Uterus (tissue), 2 donors: ENCODE results near the gene SPOCK1.

ENCODE experiments used
- POLR2A ChIP-seq, 2 donors: fragments of 450-650 bp; IDR thresholded peaks; one replicate each; pipeline ENCODE4 v1.6.1; 2016; ENCODE audit warnings: antibody characterized with exemption in 2 of 2, mild to moderate bottlenecking in 1 of 2, moderate library complexity in 1 of 2
- TF ChIP-seq, protein P1 (sequence below), 4 experiments: fragments of 200-600 bp in 2 of 4; fragments of 450-650 bp in 2 of 4; sonication (generic) in 2 of 4; IDR thresholded peaks; one replicate each; pipeline ENCODE4 v1.5.1; 2016 to 2019; ENCODE audit warnings: antibody characterized with exemption in 4 of 4, mild to moderate bottlenecking in 2 of 4, moderate library complexity in 1 of 4

DNA sequence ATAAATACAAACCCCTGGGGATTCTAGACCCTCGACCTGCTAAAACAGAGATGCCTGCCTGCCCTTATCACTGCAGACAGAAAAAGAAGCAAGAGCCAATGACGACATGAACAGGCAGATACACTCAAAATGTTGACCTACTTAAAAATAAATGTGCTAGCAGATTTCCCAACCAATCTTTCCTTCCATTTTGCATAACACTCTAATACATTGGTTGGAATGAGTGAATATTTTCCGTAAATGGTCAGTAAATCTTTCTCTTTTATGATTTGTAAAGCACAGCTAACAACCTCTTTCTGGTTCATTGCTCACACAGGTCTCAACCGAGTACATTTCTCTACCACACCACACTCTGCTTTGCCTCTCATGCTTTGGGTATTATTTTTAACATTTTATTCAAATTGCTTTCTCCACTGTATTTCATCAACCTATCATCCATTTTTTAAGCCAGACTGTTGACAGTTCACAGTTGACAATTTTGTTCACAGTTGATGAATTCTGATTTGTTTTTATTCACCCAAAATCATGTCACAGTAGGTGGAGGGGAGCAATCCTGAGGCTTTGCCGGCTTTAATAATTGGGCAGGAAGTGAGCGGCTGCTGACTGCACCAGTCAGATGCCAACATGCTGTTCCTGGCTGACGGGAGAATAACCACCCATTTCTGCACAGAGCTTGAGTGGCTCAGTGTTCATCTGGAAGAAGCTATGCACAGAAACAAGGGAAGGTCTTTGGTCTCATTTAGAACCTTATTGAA is 426.6 kb downstream of the SPOCK1 start:
- TF ChIP-seq, protein P1, sequence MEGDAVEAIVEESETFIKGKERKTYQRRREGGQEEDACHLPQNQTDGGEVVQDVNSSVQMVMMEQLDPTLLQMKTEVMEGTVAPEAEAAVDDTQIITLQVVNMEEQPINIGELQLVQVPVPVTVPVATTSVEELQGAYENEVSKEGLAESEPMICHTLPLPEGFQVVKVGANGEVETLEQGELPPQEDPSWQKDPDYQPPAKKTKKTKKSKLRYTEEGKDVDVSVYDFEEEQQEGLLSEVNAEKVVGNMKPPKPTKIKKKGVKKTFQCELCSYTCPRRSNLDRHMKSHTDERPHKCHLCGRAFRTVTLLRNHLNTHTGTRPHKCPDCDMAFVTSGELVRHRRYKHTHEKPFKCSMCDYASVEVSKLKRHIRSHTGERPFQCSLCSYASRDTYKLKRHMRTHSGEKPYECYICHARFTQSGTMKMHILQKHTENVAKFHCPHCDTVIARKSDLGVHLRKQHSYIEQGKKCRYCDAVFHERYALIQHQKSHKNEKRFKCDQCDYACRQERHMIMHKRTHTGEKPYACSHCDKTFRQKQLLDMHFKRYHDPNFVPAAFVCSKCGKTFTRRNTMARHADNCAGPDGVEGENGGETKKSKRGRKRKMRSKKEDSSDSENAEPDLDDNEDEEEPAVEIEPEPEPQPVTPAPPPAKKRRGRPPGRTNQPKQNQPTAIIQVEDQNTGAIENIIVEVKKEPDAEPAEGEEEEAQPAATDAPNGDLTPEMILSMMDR (IDR thresholded peaks at IDR 0.05): no peak
- no peak for TF ChIP-seq POLR2A (IDR thresholded peaks at IDR 0.05)
